Mammary epithelial cell (primary cell): ENCODE measurements around the gene SPATC1L.

Source experiments
- CTCF ChIP-seq, 2 donors: IDR thresholded peaks in 1 of 2; conservative IDR thresholded peaks in 1 of 2; 2 replicates each; pipeline ENCODE4 v1.5.1; 2011 to 2012; ENCODE audit warnings: inconsistent platforms in 2 of 2, low read length in 2 of 2, mild to moderate bottlenecking in 2 of 2, control low read depth in 1 of 2, low read depth in 1 of 2; ENCODE audit not compliant: insufficient read depth in 1 of 2; ENCODE audit errors: extremely low read depth in 1 of 2
- EZH2 ChIP-seq: IDR thresholded peaks from 2 replicates; pipeline ENCODE4 v1.6.1; 2012; ENCODE audit warnings: low read length, inconsistent platforms, borderline replicate concordance

GRCh38 chr21:46219591-46220239 is 35.5 kb upstream of the SPATC1L start:
- TF ChIP-seq CTCF (conservative IDR thresholded peaks at IDR 0.05 in 1 of 2, IDR thresholded peaks at IDR 0.05 in 1 of 2; ENCODE audit: extremely low read depth in 1 of 2, insufficient read depth in 1 of 2, low read depth in 1 of 2, low read length in 2 of 2) (no peak), EZH2 (no peak)
